HCT116 (cell line): ENCODE results near the gene SHC1.

Source experiments
- CEBPB ChIP-seq: IDR thresholded peaks from 2 replicates; pipeline ENCODE4 v1.6.1; 2012; ENCODE audit warnings: low read depth
- EZH2 ChIP-seq: fragments of 200-600 bp; sonication (generic); IDR thresholded peaks from 2 replicates; pipeline ENCODE4 v1.6.1; 2017; ENCODE audit warnings: antibody characterized with exemption, mixed run types
- FOSL1 ChIP-seq: IDR thresholded peaks from 2 replicates; pipeline ENCODE4 v1.6.1; 2012; ENCODE audit warnings: low read depth
- JUND ChIP-seq: IDR thresholded peaks from 2 replicates; pipeline ENCODE4 v1.6.1; 2012
- POLR2A ChIP-seq: IDR thresholded peaks from 2 replicates; pipeline ENCODE4 v1.7.0; 2011; ENCODE audit warnings: borderline replicate concordance; ENCODE audit not compliant: insufficient read depth, insufficient read length; ENCODE audit errors: extremely low read depth
- POLR2AphosphoS5 ChIP-seq: IDR thresholded peaks from 2 replicates; pipeline ENCODE4 v1.6.1; 2011; ENCODE audit warnings: mild to moderate bottlenecking, low read depth, low read length, moderate library complexity
- ZNF274 ChIP-seq: fragments of 200-500 bp; sonication (Bioruptor generic); IDR thresholded peaks from 2 replicates; pipeline ENCODE4 v1.6.1; 2014; ENCODE audit warnings: mild to moderate bottlenecking, low read depth, low read length, inconsistent platforms
- TF ChIP-seq, protein P1 (sequence below), 3 experiments: fragments of 200-600 bp in 1 of 3; sonication (generic) in 1 of 3; IDR thresholded peaks in 2 of 3; conservative IDR thresholded peaks in 1 of 3; 2 replicates each; pipeline ENCODE4 v1.5.1; 2012 to 2017; ENCODE audit warnings: low read depth in 2 of 3, low read length in 2 of 3, antibody characterized with exemption in 1 of 3, borderline replicate concordance in 1 of 3, control low read depth in 1 of 3, mild to moderate bottlenecking in 1 of 3, mixed read lengths in 1 of 3, mixed run types in 1 of 3, moderate library complexity in 1 of 3; ENCODE audit not compliant: insufficient read depth in 1 of 3
- TF ChIP-seq, protein P2 (sequence below): IDR thresholded peaks from 2 replicates; pipeline ENCODE4 v1.6.1; 2012
- TF ChIP-seq, protein P3 (sequence below): IDR thresholded peaks from 2 replicates; pipeline ENCODE4 v1.6.1; 2012; ENCODE audit warnings: low read depth

DNA sequence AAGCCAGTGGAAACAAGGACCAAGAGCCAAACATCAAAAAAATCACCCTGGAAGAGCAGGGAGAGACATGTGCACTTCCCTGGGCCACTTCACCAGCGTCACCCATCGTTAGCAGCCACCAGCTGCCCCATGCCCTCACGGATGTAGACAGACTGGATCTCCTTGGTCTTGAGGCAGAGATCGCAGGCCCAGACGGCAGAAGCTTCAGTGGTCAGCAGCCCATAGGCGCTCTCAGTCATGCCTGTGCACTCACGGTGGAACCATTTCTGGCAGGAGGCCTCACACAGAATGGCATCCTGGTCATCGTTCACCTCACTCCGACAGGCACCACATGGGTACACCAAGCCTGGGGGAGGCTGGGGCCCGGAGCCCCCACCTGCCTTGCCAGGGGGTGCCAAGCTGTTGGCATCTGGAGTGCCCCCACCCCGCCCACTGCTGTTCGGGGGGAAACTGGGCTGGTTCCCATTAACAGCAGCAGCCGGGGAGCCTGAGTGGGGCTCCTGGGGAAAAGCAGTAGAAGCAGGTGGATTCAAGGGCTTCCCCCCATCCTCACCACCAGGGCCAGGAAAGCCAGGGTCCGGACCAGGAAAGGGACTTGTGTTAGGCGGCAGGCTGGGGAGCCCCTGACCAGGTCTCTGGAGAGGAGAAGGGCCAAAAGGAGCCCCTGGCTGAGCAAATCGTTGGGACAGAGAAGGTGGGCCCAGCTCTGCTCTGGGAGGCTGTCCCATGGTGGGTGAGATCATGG is 11.7 kb downstream of the SHC1 start:
- no peak for TF ChIP-seq CEBPB
- TF ChIP-seq, protein P1, sequence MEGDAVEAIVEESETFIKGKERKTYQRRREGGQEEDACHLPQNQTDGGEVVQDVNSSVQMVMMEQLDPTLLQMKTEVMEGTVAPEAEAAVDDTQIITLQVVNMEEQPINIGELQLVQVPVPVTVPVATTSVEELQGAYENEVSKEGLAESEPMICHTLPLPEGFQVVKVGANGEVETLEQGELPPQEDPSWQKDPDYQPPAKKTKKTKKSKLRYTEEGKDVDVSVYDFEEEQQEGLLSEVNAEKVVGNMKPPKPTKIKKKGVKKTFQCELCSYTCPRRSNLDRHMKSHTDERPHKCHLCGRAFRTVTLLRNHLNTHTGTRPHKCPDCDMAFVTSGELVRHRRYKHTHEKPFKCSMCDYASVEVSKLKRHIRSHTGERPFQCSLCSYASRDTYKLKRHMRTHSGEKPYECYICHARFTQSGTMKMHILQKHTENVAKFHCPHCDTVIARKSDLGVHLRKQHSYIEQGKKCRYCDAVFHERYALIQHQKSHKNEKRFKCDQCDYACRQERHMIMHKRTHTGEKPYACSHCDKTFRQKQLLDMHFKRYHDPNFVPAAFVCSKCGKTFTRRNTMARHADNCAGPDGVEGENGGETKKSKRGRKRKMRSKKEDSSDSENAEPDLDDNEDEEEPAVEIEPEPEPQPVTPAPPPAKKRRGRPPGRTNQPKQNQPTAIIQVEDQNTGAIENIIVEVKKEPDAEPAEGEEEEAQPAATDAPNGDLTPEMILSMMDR (IDR thresholded peaks at IDR 0.05 in 2 of 3, conservative IDR thresholded peaks at IDR 0.05 in 1 of 3; ENCODE audit: borderline replicate concordance in 1 of 3, insufficient read depth in 1 of 3, low read depth in 2 of 3, low read length in 2 of 3), result no peak
- TF ChIP-seq, protein P2, sequence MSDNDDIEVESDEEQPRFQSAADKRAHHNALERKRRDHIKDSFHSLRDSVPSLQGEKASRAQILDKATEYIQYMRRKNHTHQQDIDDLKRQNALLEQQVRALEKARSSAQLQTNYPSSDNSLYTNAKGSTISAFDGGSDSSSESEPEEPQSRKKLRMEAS, result no peak
- TF ChIP-seq JUND, result no peak
- no peak for TF ChIP-seq EZH2
- TF ChIP-seq POLR2A, result no peak
- no peak for TF ChIP-seq ZNF274
- TF ChIP-seq FOSL1, result no peak
- no peak for TF ChIP-seq POLR2AphosphoS5
- TF ChIP-seq, protein P3, sequence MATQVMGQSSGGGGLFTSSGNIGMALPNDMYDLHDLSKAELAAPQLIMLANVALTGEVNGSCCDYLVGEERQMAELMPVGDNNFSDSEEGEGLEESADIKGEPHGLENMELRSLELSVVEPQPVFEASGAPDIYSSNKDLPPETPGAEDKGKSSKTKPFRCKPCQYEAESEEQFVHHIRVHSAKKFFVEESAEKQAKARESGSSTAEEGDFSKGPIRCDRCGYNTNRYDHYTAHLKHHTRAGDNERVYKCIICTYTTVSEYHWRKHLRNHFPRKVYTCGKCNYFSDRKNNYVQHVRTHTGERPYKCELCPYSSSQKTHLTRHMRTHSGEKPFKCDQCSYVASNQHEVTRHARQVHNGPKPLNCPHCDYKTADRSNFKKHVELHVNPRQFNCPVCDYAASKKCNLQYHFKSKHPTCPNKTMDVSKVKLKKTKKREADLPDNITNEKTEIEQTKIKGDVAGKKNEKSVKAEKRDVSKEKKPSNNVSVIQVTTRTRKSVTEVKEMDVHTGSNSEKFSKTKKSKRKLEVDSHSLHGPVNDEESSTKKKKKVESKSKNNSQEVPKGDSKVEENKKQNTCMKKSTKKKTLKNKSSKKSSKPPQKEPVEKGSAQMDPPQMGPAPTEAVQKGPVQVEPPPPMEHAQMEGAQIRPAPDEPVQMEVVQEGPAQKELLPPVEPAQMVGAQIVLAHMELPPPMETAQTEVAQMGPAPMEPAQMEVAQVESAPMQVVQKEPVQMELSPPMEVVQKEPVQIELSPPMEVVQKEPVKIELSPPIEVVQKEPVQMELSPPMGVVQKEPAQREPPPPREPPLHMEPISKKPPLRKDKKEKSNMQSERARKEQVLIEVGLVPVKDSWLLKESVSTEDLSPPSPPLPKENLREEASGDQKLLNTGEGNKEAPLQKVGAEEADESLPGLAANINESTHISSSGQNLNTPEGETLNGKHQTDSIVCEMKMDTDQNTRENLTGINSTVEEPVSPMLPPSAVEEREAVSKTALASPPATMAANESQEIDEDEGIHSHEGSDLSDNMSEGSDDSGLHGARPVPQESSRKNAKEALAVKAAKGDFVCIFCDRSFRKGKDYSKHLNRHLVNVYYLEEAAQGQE, result no peak
